GM12878 (cell line): ENCODE measurements around the gene KRT75. TPM values are rescaled to one million over a fixed set of nuclear protein-coding genes. Genes with fewer than 3 reads are reported as not detected.

Experiments used
- ATAC-seq: fragments of 200-7000 bp; cut with Tn5 transposase; 3 replicates; pipeline ENCODE4 v1.9.1; 2020; ENCODE audit warnings: mild to moderate bottlenecking, moderate library complexity
- BruUV-seq: library from RNA; stranded (reverse); fragments of 400-500 nt; replicated peaks from 2 replicates; lab custom pipeline; 2021; lab: Mats Ljungman, UMichigan
- CTCF ChIA-PET: fragments of 300-600 bp; sonication (Branson Sonifier 250); formaldehyde crosslinking; extraction: SDS; loops from one replicate; lab custom pipeline; 2021; ENCODE audit warnings: inconsistent platforms; lab: Yijun Ruan, JAX
- POLR2A ChIA-PET: fragments of 350-600 bp; formaldehyde crosslinking; extraction: SDS; loops from one replicate; lab custom pipeline; 2021; ENCODE audit warnings: inconsistent platforms; lab: Charles Lee
- RAD21 ChIA-PET: fragments of 300-600 bp; sonication (Branson Sonifier 250); formaldehyde crosslinking; loops from one replicate; lab custom pipeline; 2023; ENCODE audit warnings: antibody characterized with exemption; ENCODE audit not compliant: unreplicated experiment; lab: Charles Lee
- SMC1A ChIA-PET: fragments of 300-600 bp; sonication (Branson Sonifier 250); formaldehyde crosslinking; loops from one replicate; lab custom pipeline; 2023; ENCODE audit not compliant: unreplicated experiment, uncharacterized antibody; lab: Charles Lee
- DNase-seq: peaks from one replicate; pipeline ENCODE4 v3.0.0-alpha.2; 2011; ENCODE audit warnings: low read depth, low spot score
- FAIRE-seq: peaks from 3 replicates; lab custom pipeline; 2011; peaks lifted over from hg19 to GRCh38; lab: Jason Lieb, UNC
- H2AFZ ChIP-seq: 2 replicates; pipeline ENCODE4 v1.6.0; 2011; ENCODE audit warnings: low read depth, low read length, control low read depth; ENCODE audit not compliant: control insufficient read depth
- H3K27ac ChIP-seq: 2 replicates; pipeline ENCODE4 v1.5.1; 2011; ENCODE audit warnings: control low read depth; ENCODE audit not compliant: control insufficient read depth, insufficient read depth
- H3K27me3 ChIP-seq, 2 experiments: replicated peaks in 1 of 2; 2 replicates each; pipeline versions ENCODE4 v1.6.0 to v1.6.1; 2011; ENCODE audit warnings: low read length in 1 of 2; ENCODE audit not compliant: control insufficient read depth in 2 of 2, insufficient read depth in 2 of 2
- H3K36me3 ChIP-seq, 2 experiments: 2 replicates each; pipeline ENCODE4 v1.5.1; 2011; ENCODE audit warnings: low read length in 1 of 2; ENCODE audit not compliant: control insufficient read depth in 2 of 2, insufficient read depth in 2 of 2
- H3K4me1 ChIP-seq: 2 replicates; pipeline ENCODE4 v1.6.1; 2011; ENCODE audit warnings: mild to moderate bottlenecking, low read length, moderate library complexity, mixed read lengths; ENCODE audit not compliant: control insufficient read depth, insufficient read depth
- H3K4me2 ChIP-seq: 2 replicates; pipeline ENCODE4 v1.6.0; 2011; ENCODE audit warnings: control low read depth; ENCODE audit not compliant: control insufficient read depth, insufficient read depth
- H3K4me3 ChIP-seq: fragments of 200-600 bp; sonication (generic); 2 replicates; pipeline ENCODE4 v1.5.1; 2016
- H3K79me2 ChIP-seq: 2 replicates; pipeline ENCODE4 v1.6.0; 2011; ENCODE audit warnings: low read length; ENCODE audit not compliant: control insufficient read depth, insufficient read depth
- H3K9ac ChIP-seq: 2 replicates; pipeline ENCODE4 v1.8.0; 2011; ENCODE audit warnings: low read length, control low read depth, mixed read lengths; ENCODE audit not compliant: control insufficient read depth, insufficient read depth
- H3K9me3 ChIP-seq: replicated peaks from 3 replicates; pipeline ENCODE4 v1.5.1; 2011; ENCODE audit warnings: mild to moderate bottlenecking, low read length; ENCODE audit not compliant: control insufficient read depth, insufficient read depth
- H4K20me1 ChIP-seq: 2 replicates; pipeline ENCODE4 v1.6.0; 2011; ENCODE audit not compliant: control insufficient read depth, insufficient read depth
- BRCA1 ChIP-seq: IDR thresholded peaks from 2 replicates; pipeline ENCODE4 v1.6.1; 2011; ENCODE audit warnings: low read depth, low read length, improper control_type of control experiment
- CHD1 ChIP-seq: IDR thresholded peaks from 2 replicates; pipeline ENCODE4 v1.6.1; 2012; ENCODE audit warnings: low read depth, low read length, improper control_type of control experiment
- ETV6 ChIP-seq, 2 experiments: fragments of 450-650 bp in 1 of 2; IDR thresholded peaks in 1 of 2; conservative IDR thresholded peaks in 1 of 2; 2 replicates each; pipeline ENCODE4 v1.6.1; 2014; ENCODE audit warnings: antibody characterized with exemption in 1 of 2, borderline replicate concordance in 1 of 2, low read depth in 1 of 2, mild to moderate bottlenecking in 1 of 2, moderate library complexity in 1 of 2
- IKZF1 ChIP-seq: fragments of 450-650 bp; conservative IDR thresholded peaks from 2 replicates; pipeline ENCODE4 v1.6.1; 2017; ENCODE audit warnings: antibody characterized with exemption, mild to moderate bottlenecking
- IRF4 ChIP-seq: IDR thresholded peaks from 2 replicates; pipeline ENCODE4 v1.6.1; 2011; ENCODE audit warnings: low read depth, low read length
- KDM1A ChIP-seq: fragments of 200-600 bp; sonication (generic); IDR thresholded peaks from 2 replicates; pipeline ENCODE4 v1.6.1; 2016; ENCODE audit warnings: borderline replicate concordance
- PRDM15 ChIP-seq: fragments of 450-650 bp; formaldehyde crosslinking; IDR thresholded peaks from 2 replicates; pipeline ENCODE4 v1.4.0; 2020; ENCODE audit warnings: mild to moderate bottlenecking, moderate library complexity
- RELA ChIP-seq: fragments of 450-650 bp; IDR thresholded peaks from 2 replicates; pipeline ENCODE4 v1.8.0; 2014; ENCODE audit warnings: borderline replicate concordance; ENCODE audit not compliant: partially characterized antibody
- RUNX3 ChIP-seq: IDR thresholded peaks from 2 replicates; pipeline ENCODE4 v1.6.1; 2012; ENCODE audit warnings: low read length, inconsistent platforms
- SIX5 ChIP-seq: IDR thresholded peaks from 2 replicates; pipeline ENCODE4 v1.6.1; 2011; ENCODE audit warnings: mild to moderate bottlenecking, low read depth, low read length, moderate library complexity; ENCODE audit not compliant: severe bottlenecking
- YY1 ChIP-seq: IDR thresholded peaks from 2 replicates; pipeline ENCODE4 v1.6.1; 2011; ENCODE audit warnings: low read depth, mild to moderate bottlenecking, low read length
- ZNF217 ChIP-seq: fragments of 450-650 bp; IDR thresholded peaks from 2 replicates; pipeline ENCODE4 v1.6.1; 2017; ENCODE audit warnings: antibody characterized with exemption, mild to moderate bottlenecking
- WGBS: methylation state at CpG from one replicate; pipeline ENCODE4 v1.1.6; 2016; ENCODE audit warnings: low lambda C conversion rate; ENCODE audit not compliant: insufficient replicate concordance, insufficient coverage; ENCODE audit errors: missing lambda C conversion rate; 5-methylcytosine and 5-hydroxymethylcytosine counted together
- in situ Hi-C: fragments of 300-500 bp; cut with MboI; formaldehyde crosslinking; loops from 9 replicates; pipeline ENCODE4 v1.14.3; 2018; ENCODE audit warnings: mixed read lengths
- intact Hi-C: fragments of 100-400 bp; cut with micrococcal nuclease; formaldehyde crosslinking; loops from one replicate; pipeline ENCODE4 v1.14.2; 2022; ENCODE audit not compliant: unreplicated experiment
- polyA plus RNA-seq, 11 experiments: library from polyadenylated mRNA; depleted of rRNA in 4 of 11; unstranded in 6 of 11; stranded (reverse) in 5 of 11; fragments of >200 nt; fragmentation: Nextera tagmentation in 4 of 11; fragmentation: Illumina TruSeq in 1 of 11; extraction: Ambion mirVana in 4 of 11; extraction: Trizol in 1 of 11; gene quantifications; 1 replicate in 1 of 11; 2 replicates in 10 of 11; pipeline versions ENCODE4 v1.2.1 to v1.2.3, GENCODE V29; 2011 to 2016; ENCODE audit warnings: inconsistent platforms in 2 of 11, missing spikeins in 2 of 11, low read depth in 1 of 11
- total RNA-seq, 4 experiments: library from RNA; depleted of rRNA in 3 of 4; stranded (reverse); fragments of >200 nt in 3 of 4; fragmentation: Illumina TruSeq in 1 of 4; extraction: Trizol in 1 of 4; gene quantifications; 2 replicates each; pipeline versions ENCODE4 v1.2.1 to v1.2.3, GENCODE V29; 2013 to 2021
- TF ChIP-seq, protein P1 (sequence below): IDR thresholded peaks from 2 replicates; pipeline ENCODE4 v1.6.1; 2012; ENCODE audit warnings: low read depth, low read length, improper control_type of control experiment

The KRT75 gene
- total and polyA plus RNA-seq, 10 of the 15 experiments (the other 5 are each of a cell fraction or from before 2014, with no cell fraction given): not detected

DNA sequence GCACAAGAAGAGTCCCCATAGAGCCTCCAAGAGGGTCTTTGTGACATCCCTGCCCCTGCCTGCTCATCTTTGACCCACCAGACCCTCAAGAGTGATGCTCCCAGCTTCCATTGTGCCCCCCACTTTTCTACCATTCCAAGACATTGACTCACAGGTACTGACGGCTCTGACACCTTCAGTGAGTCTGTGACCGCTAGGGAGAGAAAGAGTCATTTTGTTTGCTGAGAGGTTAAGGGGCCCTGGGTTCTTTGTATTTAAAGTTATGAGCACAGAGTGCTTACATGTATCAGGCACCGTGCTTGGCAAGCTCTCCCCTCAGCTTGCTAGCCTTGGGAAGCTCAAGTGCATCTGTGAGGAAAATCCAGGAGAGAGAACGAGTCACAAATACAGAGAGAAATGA lies 21.0 kb downstream of the KRT75 start:
- TF ChIP-seq RELA (no peak), BRCA1 (no peak), ETV6 (conservative IDR thresholded peaks at IDR 0.05 in 1 of 2, IDR thresholded peaks at IDR 0.05 in 1 of 2; ENCODE audit: borderline replicate concordance in 1 of 2, low read depth in 1 of 2) (no peak), IRF4 (no peak), ZNF217 (no peak), RUNX3 (no peak), IKZF1 (no peak)
- TF ChIP-seq, protein P1, sequence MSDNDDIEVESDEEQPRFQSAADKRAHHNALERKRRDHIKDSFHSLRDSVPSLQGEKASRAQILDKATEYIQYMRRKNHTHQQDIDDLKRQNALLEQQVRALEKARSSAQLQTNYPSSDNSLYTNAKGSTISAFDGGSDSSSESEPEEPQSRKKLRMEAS: no peak
- no TSS peak for BruUV-seq
- no peaks in the 10 kb centered on the region for H3K36me3 ChIP-seq
- no peaks in the 10 kb centered on the region for H4K20me1 ChIP-seq
- H3K4me2 ChIP-seq: no peak overlapping the region
- no peak overlapping the region for H3K27ac ChIP-seq
- in situ Hi-C loops (no loop called here), intact Hi-C loops (no loop called here)
- ChIA-PET POLR2A (no interaction called here), SMC1A (interaction anchor here (1.0 kb wide), 1 partner anchor 15 kb away, joined by 4 read pairs; no protein-coding TSS in a partner anchor), RAD21 (no interaction called here), CTCF (interaction anchor here (1.1 kb wide), 1 partner anchor 33 kb away, joined by 3 read pairs; no protein-coding TSS in a partner anchor)
- ATAC-seq (no peak), DNase-seq (no peak), FAIRE-seq (no peak)
- H3K4me1 ChIP-seq: no peaks in the 10 kb centered on the region
- H3K9ac ChIP-seq: no peak overlapping the region
- H3K4me3 ChIP-seq: no peak overlapping the region
- H3K9me3 ChIP-seq: no peaks in the 10 kb centered on the region
- H3K79me2 ChIP-seq: no peaks in the 10 kb centered on the region
- no peak overlapping the region for H2AFZ ChIP-seq
- H3K27me3 ChIP-seq: no peaks in the 10 kb centered on the region; a peak in 1 of 4 replicates
- WGBS: 14% methylated on average over 4 of the region's 4 CpGs

DNA sequence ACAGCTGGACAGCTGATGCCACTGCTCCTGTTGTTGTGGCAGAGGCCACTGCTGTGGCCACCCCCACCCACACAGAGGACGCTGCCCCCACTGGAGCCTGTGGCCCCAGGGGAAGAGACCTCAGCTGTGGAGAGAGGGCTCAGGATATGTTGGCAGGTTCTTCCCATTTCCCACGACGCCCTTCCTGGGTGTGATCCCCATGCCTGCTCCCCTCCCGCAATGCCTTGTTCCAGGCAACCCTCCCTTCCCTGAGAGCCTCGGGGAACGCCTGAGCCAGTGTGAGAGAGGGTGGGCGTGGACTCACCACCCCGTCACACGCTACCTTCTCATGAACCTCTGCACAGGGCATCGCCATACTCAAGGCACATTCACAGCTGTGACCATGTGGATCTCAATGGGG lies 22.4 kb downstream of the KRT75 start:
- ChIA-PET POLR2A (no interaction called here), CTCF (no interaction called here), SMC1A (no interaction called here)
- Histone ChIP-seq H3K36me3 (no peaks in the 10 kb centered on the region), H3K4me2 (no peak overlapping the region), H3K4me1 (no peaks in the 10 kb centered on the region), H3K9ac (no peak overlapping the region), H3K9me3 (no peaks in the 10 kb centered on the region), H3K79me2 (no peaks in the 10 kb centered on the region), H3K27ac (no peak overlapping the region), H4K20me1 (no peaks in the 10 kb centered on the region), H3K4me3 (no peak overlapping the region)
- no peak for ATAC-seq
- BruUV-seq: no TSS peak
- WGBS: 22% methylated on average over 9 of the region's 10 CpGs
- no peak for TF ChIP-seq PRDM15
- TF ChIP-seq CHD1: no peak
- no peak for TF ChIP-seq KDM1A
- no peak for TF ChIP-seq YY1
- no peak for TF ChIP-seq SIX5
- TF ChIP-seq, all 136 proteins: peak for 0
- DNase-seq: no peak
- intact Hi-C loops: no loop called here
- in situ Hi-C loops: no loop called here
- no peaks in the 10 kb centered on the region; a peak in 2 of 4 replicates for H3K27me3 ChIP-seq
- RAD21 ChIA-PET: no interaction called here
- H2AFZ ChIP-seq: no peak overlapping the region
- no peak for FAIRE-seq
